ENCODE results near the gene PRKCE. TPM values are rescaled to one million over a fixed set of nuclear protein-coding genes. Genes with fewer than 3 reads are reported as not detected.

Gene PRKCE
- total RNA-seq, 2 experiments from 2014 or later = 24.9 to 26.2 TPM

- CTCF ChIA-PET = interaction anchor here (0.6 kb wide), 1 partner anchor 635 kb away, joined by 3 read pairs; no protein-coding TSS in a partner anchor
- H3K4me1 ChIP-seq (ENCODE audit: insufficient read depth, low read length) = peaks cover 8% of the 10 kb centered on the region
- H3K9me3 ChIP-seq (ENCODE audit: control insufficient read depth in 1 of 2, insufficient read depth in 1 of 2, low read length in 2 of 2) = no peaks in the 10 kb centered on the region
- no peak overlapping the region for H3K27ac Mint-ChIP-seq
- H3K27me3 ChIP-seq (ENCODE audit: control insufficient read depth in 1 of 2, insufficient read depth in 2 of 2, low read length in 2 of 2) = no peaks in the 10 kb centered on the region
- peaks cover 33% of the 10 kb centered on the region for H3K4me1 Mint-ChIP-seq (ENCODE audit: low read depth)
- H3K4me3 Mint-ChIP-seq = no peak overlapping the region
- ATAC-seq (ENCODE audit: poor library complexity) (no peak), DNase-seq (no peak)
- intact Hi-C loops (cut with DNase I, micrococcal nuclease) = no loop called here
- H3K4me3 ChIP-seq (ENCODE audit: low read length) = no peak overlapping the region
- H3K9me3 Mint-ChIP-seq = no peaks in the 10 kb centered on the region
- no peak for TF ChIP-seq CTCF (IDR thresholded peaks at IDR 0.05)
- peaks cover 41% of the 10 kb centered on the region for H3K36me3 Mint-ChIP-seq (ENCODE audit: low read depth)
- POLR2A ChIA-PET = no interaction called here
- no peaks in the 10 kb centered on the region for H3K27me3 Mint-ChIP-seq
- no peak overlapping the region for H3K27ac ChIP-seq (ENCODE audit: low read depth in 1 of 2, low read length in 2 of 2)
- H3K36me3 ChIP-seq (ENCODE audit: insufficient read depth, low read length) = peaks cover 9% of the 10 kb centered on the region
Observed at GRCh38 chr2:45606796-45607195, 44.7 kb upstream of the PRKCE start.

- Histone ChIP-seq H3K27ac (ENCODE audit: low read depth in 1 of 2, low read length in 2 of 2) (no peak overlapping the region), H3K9me3 (ENCODE audit: control insufficient read depth in 1 of 2, insufficient read depth in 1 of 2, low read length in 2 of 2) (no peaks in the 10 kb centered on the region), H3K36me3 (ENCODE audit: insufficient read depth, low read length) (peaks cover 5% of the 10 kb centered on the region), H3K4me1 (ENCODE audit: insufficient read depth, low read length) (peaks cover 8% of the 10 kb centered on the region), H3K4me3 (ENCODE audit: low read length) (no peak overlapping the region), H3K27me3 (ENCODE audit: control insufficient read depth in 1 of 2, insufficient read depth in 2 of 2, low read length in 2 of 2) (no peaks in the 10 kb centered on the region)
- ATAC-seq (ENCODE audit: poor library complexity) (no peak), DNase-seq (no peak)
- POLR2A ChIA-PET = no interaction called here
- Mint-ChIP-seq H3K9me3 (no peaks in the 10 kb centered on the region), H3K27ac (no peak overlapping the region), H3K27me3 (no peaks in the 10 kb centered on the region), H3K4me3 (no peak overlapping the region), H3K36me3 (ENCODE audit: low read depth) (peaks cover 33% of the 10 kb centered on the region), H3K4me1 (ENCODE audit: low read depth) (peaks cover 33% of the 10 kb centered on the region)
- CTCF ChIA-PET = no interaction called here
- no peak for TF ChIP-seq CTCF (IDR thresholded peaks at IDR 0.05)
- intact Hi-C loops (cut with DNase I, micrococcal nuclease) = no loop called here
Observed at GRCh38 chr2:45607701-45608100, 43.8 kb upstream of the PRKCE start.

- TF ChIP-seq CTCF (IDR thresholded peaks at IDR 0.05) = peak; percentile 30
- Mint-ChIP-seq H3K36me3 (ENCODE audit: low read depth) (peaks cover 10% of the 10 kb centered on the region), H3K9me3 (no peaks in the 10 kb centered on the region), H3K27me3 (no peaks in the 10 kb centered on the region), H3K4me3 (peak overlapping the region; percentile 99), H3K27ac (peak overlapping the region; percentile 95), H3K4me1 (ENCODE audit: low read depth) (peaks cover 33% of the 10 kb centered on the region)
- Histone ChIP-seq H3K36me3 (ENCODE audit: insufficient read depth, low read length) (no peaks in the 10 kb centered on the region), H3K27me3 (ENCODE audit: control insufficient read depth in 1 of 2, insufficient read depth in 2 of 2, low read length in 2 of 2) (no peaks in the 10 kb centered on the region), H3K4me1 (ENCODE audit: insufficient read depth, low read length) (peaks cover 8% of the 10 kb centered on the region), H3K27ac (ENCODE audit: low read depth in 1 of 2, low read length in 2 of 2) (peak overlapping the region; percentile 70 to 88), H3K9me3 (ENCODE audit: control insufficient read depth in 1 of 2, insufficient read depth in 1 of 2, low read length in 2 of 2) (no peaks in the 10 kb centered on the region), H3K4me3 (ENCODE audit: low read length) (peak overlapping the region; percentile 78)
- intact Hi-C loops (cut with DNase I, micrococcal nuclease) = loop anchor here in 1 of 2 experiments (5.0 kb wide), 1 partner anchor 43 kb away; no protein-coding TSS in a partner anchor
- POLR2A ChIA-PET = interaction anchor here (0.8 to 1.8 kb wide), 3 partner anchors 35 to 43 kb away, joined by 3 to 20 read pairs (median 14); partner anchors contain the start of gene PRKCE
- DNase-seq (peak; percentile 4 to 64 (median 28)), ATAC-seq (ENCODE audit: poor library complexity) (peak; percentile 70)
- CTCF ChIA-PET = interaction anchor here (0.8 to 1.1 kb wide), 3 partner anchors 25 to 168 kb away, joined by 3 read pairs; no protein-coding TSS in a partner anchor
Observed at GRCh38 chr2:45610281-45611019, 41.0 kb upstream of the PRKCE start.
